OCI-LY3 (cell line): ENCODE data around the gene MCHR2.

Experiments
- EZH2phosphoT487 ChIP-seq: fragments of 200-600 bp; shearing (Covaris generic); IDR thresholded peaks from 2 replicates; pipeline ENCODE4 v1.6.1; 2018; ENCODE audit warnings: antibody characterized with exemption, mixed run types, low read depth
- TF ChIP-seq, protein P1 (sequence below): fragments of 200-600, 300-600 bp; sonication (generic); IDR thresholded peaks from 2 replicates; pipeline ENCODE4 v1.5.1; 2014; ENCODE audit warnings: antibody characterized with exemption, low read length, low read depth

DNA sequence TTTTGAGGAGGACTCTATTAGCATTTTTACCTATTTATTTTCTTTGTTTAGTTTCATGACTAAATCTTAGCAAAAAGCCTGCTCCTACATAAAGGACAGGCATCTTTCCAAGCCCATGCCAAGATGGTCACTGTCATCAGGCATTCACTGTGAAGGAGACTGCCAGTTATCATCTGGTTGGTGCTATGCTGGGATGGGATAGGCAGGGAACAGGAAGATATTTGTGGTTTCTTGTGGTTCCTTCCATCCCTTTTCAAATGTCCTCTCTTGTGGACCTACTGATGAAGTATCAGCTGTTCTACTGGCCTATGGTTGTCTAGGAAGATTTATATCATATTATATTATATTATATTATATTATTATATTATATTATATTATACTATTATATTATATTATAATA, 107.0 kb downstream of the MCHR2 start:
- TF ChIP-seq, protein P1, sequence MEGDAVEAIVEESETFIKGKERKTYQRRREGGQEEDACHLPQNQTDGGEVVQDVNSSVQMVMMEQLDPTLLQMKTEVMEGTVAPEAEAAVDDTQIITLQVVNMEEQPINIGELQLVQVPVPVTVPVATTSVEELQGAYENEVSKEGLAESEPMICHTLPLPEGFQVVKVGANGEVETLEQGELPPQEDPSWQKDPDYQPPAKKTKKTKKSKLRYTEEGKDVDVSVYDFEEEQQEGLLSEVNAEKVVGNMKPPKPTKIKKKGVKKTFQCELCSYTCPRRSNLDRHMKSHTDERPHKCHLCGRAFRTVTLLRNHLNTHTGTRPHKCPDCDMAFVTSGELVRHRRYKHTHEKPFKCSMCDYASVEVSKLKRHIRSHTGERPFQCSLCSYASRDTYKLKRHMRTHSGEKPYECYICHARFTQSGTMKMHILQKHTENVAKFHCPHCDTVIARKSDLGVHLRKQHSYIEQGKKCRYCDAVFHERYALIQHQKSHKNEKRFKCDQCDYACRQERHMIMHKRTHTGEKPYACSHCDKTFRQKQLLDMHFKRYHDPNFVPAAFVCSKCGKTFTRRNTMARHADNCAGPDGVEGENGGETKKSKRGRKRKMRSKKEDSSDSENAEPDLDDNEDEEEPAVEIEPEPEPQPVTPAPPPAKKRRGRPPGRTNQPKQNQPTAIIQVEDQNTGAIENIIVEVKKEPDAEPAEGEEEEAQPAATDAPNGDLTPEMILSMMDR = no peak
- no peak for TF ChIP-seq EZH2phosphoT487
